B cell (primary cell): Measurements from ENCODE around the gene COG5. TPM values are rescaled to one million over a fixed set of nuclear protein-coding genes. Genes with fewer than 3 reads are reported as not detected.

Source experiments
- ATAC-seq: fragments of 200-7000 bp; cut with Tn5 transposase; one replicate; pipeline ENCODE4 v1.10.0; 2021; ENCODE audit warnings: low read depth, mild to moderate bottlenecking, moderate number of reproducible peaks, moderate library complexity
- CTCF ChIA-PET: fragments of 350-600 bp; sonication (Branson Sonifier 250); formaldehyde crosslinking; loops from one replicate; lab custom pipeline; 2021; ENCODE audit warnings: antibody characterized with exemption, inconsistent platforms; lab: Charles Lee
- POLR2A ChIA-PET: fragments of 350-600 bp; sonication (Branson Sonifier 250); formaldehyde crosslinking; loops from one replicate; lab custom pipeline; 2021; ENCODE audit warnings: antibody characterized with exemption; lab: Charles Lee
- DNase-seq: peaks from one replicate; pipeline ENCODE4 v3.0.0; 2013
- H2AFZ ChIP-seq: 2 replicates; pipeline ENCODE4 v1.6.1; 2012; ENCODE audit warnings: mild to moderate bottlenecking, low read depth, low read length; ENCODE audit not compliant: insufficient read depth, poor library complexity, severe bottlenecking
- H3K27ac ChIP-seq, 2 donors: 1 replicate in 1 of 2; 2 replicates in 1 of 2; pipeline ENCODE4 v1.5.1; 2012 to 2013; ENCODE audit warnings: low read length in 2 of 2, mild to moderate bottlenecking in 2 of 2, moderate library complexity in 1 of 2
- H3K27me3 ChIP-seq, 4 experiments: fragments of 200-600 bp in 1 of 4; sonication (generic) in 1 of 4; replicated peaks in 1 of 4; 1 replicate in 2 of 4; 2 replicates in 2 of 4; pipeline versions ENCODE4 v1.6.1 to v1.7.0; 2013 to 2016; ENCODE audit warnings: low read length in 3 of 4, mild to moderate bottlenecking in 2 of 4, mixed read lengths in 1 of 4, moderate library complexity in 1 of 4; ENCODE audit not compliant: insufficient read depth in 4 of 4, control insufficient read depth in 3 of 4; ENCODE audit errors: control extremely low read depth in 1 of 4
- H3K36me3 ChIP-seq, 2 experiments: replicated peaks in 1 of 2; 1 replicate in 1 of 2; 2 replicates in 1 of 2; pipeline versions ENCODE4 v1.6.1 to v1.7.1; 2013; ENCODE audit warnings: low read length in 1 of 2; ENCODE audit not compliant: insufficient read depth in 2 of 2, control insufficient read depth in 1 of 2; ENCODE audit errors: control extremely low read depth in 1 of 2, extremely low read depth in 1 of 2
- H3K4me1 ChIP-seq, 2 donors: fragments of 200-600 bp in 1 of 2; sonication (generic) in 1 of 2; 1 replicate in 1 of 2; 2 replicates in 1 of 2; pipeline versions ENCODE4 v1.5.1 to v1.6.1; 2013 to 2017; ENCODE audit warnings: low read length in 2 of 2; ENCODE audit not compliant: control insufficient read depth in 2 of 2, insufficient read depth in 2 of 2
- H3K4me2 ChIP-seq: replicated peaks from 2 replicates; pipeline ENCODE3; 2012; ENCODE audit warnings: mild to moderate bottlenecking, low read depth, low read length; ENCODE audit not compliant: poor library complexity, severe bottlenecking
- H3K4me3 ChIP-seq, 5 experiments: fragments of 200-600 bp in 1 of 5; sonication (generic) in 1 of 5; 1 replicate in 3 of 5; 2 replicates in 2 of 5; pipeline versions ENCODE4 v1.5.1 to v1.7.0; 2011 to 2016; ENCODE audit warnings: low read length in 4 of 5, mild to moderate bottlenecking in 4 of 5, low read depth in 2 of 5, control low read depth in 1 of 5, moderate library complexity in 1 of 5; ENCODE audit not compliant: insufficient read depth in 1 of 5; ENCODE audit errors: control extremely low read depth in 1 of 5, extremely low read depth in 1 of 5
- H3K79me2 ChIP-seq: fragments of 200-600 bp; sonication (generic); one replicate; pipeline ENCODE4 v1.6.0; 2016; ENCODE audit warnings: low read length; ENCODE audit not compliant: control insufficient read depth, insufficient read depth
- H3K9ac ChIP-seq: fragments of 200-600 bp; sonication (generic); 2 replicates; pipeline ENCODE4 v1.6.1; 2017; ENCODE audit warnings: mild to moderate bottlenecking, low read length, moderate library complexity
- H3K9me3 ChIP-seq, 3 donors: one replicate each; pipeline versions ENCODE4 v1.6.1 to v1.7.1; 2013; ENCODE audit warnings: low read length in 2 of 3; ENCODE audit not compliant: control insufficient read depth in 2 of 3, insufficient read depth in 1 of 3; ENCODE audit errors: control extremely low read depth in 1 of 3
- H4K20me1 ChIP-seq: 2 replicates; pipeline ENCODE4 v1.6.0; 2012; ENCODE audit warnings: mild to moderate bottlenecking, low read length; ENCODE audit not compliant: insufficient read depth, control insufficient read depth, poor library complexity, severe bottlenecking
- H3K27ac Mint-ChIP-seq: one replicate; pipeline ENCODE4 v1.8.0; 2021; ENCODE audit warnings: mixed read lengths
- H3K27me3 Mint-ChIP-seq: one replicate; pipeline ENCODE4 v1.8.0; 2021; ENCODE audit warnings: mixed read lengths
- H3K4me1 Mint-ChIP-seq: one replicate; pipeline ENCODE4 v1.8.0; 2021; ENCODE audit warnings: mixed read lengths
- H3K4me3 Mint-ChIP-seq: one replicate; pipeline ENCODE4 v1.8.0; 2021; ENCODE audit warnings: mixed read lengths
- H3K9me3 Mint-ChIP-seq: one replicate; pipeline ENCODE4 v1.8.0; 2022; ENCODE audit warnings: mixed read lengths; ENCODE audit not compliant: insufficient read depth
- EZH2 ChIP-seq: IDR thresholded peaks from 2 replicates; pipeline ENCODE4 v1.6.1; 2012; ENCODE audit warnings: borderline replicate concordance, low read depth, mild to moderate bottlenecking, moderate library complexity, low read length; ENCODE audit not compliant: insufficient read depth, poor library complexity, severe bottlenecking
- WGBS: methylation state at CpG from one replicate; pipeline ENCODE4 v1.1.5; 2013; ENCODE audit warnings: missing lambda C conversion rate; ENCODE audit not compliant: insufficient coverage; 5-methylcytosine and 5-hydroxymethylcytosine counted together
- intact Hi-C: fragments of 100-400 bp; cut with micrococcal nuclease; formaldehyde crosslinking; loops from one replicate; pipeline ENCODE4 v1.10.0; 2022
- polyA plus RNA-seq: library from polyadenylated mRNA; depleted of rRNA; stranded (reverse); fragments of >200 nt; gene quantifications from 2 replicates; pipeline ENCODE4 v1.2.3, GENCODE V29; 2012
- total RNA-seq, 2 donors: library from RNA; stranded (reverse); fragments of 120-200 nt in 1 of 2; gene quantifications; 1 replicate in 1 of 2; 2 replicates in 1 of 2; pipeline versions ENCODE4 v1.2.3 to v1.2.4, GENCODE V29; 2013 to 2022
- TF ChIP-seq, protein P1 (sequence below): fragments of 200-600 bp; IDR thresholded peaks from one replicate; pipeline ENCODE4 v1.8.0; 2022; ENCODE audit warnings: antibody characterized with exemption, mild to moderate bottlenecking

The COG5 gene
- total and polyA plus RNA-seq, 2 donors (not counting 1 experiment from before 2014, with no cell fraction given): 7.0 to 73.0 TPM

DNA sequence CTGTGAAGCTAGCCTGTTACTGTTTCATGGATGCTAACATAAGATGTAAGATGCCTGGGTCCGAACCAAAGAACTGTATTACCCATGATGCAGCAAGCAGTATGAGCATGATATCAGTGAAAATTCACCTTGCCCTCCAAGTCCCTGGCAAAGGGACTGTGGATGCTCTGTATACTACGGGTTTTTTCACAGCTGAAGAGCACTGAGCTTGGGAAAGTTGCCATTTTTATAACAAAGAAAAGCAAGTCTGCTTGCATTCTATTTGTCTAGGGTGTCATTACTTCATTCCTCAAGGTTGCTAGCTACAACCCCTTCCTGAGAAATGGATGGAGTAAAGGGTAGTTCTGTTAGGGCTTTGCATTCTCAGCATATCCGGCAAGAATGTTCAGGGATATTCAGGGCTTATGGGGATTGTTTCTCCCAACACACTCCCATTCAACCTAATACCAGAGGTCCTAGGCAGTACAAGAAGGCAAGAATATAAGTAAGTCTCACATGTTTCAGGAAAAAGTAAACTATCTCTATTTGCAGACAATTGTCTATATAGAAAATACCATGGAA, 99.0 kb downstream of the COG5 start:
- H4K20me1 ChIP-seq: peaks cover 7% of the 10 kb centered on the region
- H2AFZ ChIP-seq: no peak overlapping the region
- TF ChIP-seq, protein P1, sequence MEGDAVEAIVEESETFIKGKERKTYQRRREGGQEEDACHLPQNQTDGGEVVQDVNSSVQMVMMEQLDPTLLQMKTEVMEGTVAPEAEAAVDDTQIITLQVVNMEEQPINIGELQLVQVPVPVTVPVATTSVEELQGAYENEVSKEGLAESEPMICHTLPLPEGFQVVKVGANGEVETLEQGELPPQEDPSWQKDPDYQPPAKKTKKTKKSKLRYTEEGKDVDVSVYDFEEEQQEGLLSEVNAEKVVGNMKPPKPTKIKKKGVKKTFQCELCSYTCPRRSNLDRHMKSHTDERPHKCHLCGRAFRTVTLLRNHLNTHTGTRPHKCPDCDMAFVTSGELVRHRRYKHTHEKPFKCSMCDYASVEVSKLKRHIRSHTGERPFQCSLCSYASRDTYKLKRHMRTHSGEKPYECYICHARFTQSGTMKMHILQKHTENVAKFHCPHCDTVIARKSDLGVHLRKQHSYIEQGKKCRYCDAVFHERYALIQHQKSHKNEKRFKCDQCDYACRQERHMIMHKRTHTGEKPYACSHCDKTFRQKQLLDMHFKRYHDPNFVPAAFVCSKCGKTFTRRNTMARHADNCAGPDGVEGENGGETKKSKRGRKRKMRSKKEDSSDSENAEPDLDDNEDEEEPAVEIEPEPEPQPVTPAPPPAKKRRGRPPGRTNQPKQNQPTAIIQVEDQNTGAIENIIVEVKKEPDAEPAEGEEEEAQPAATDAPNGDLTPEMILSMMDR: no peak
- TF ChIP-seq EZH2: no peak
- no peaks in the 10 kb centered on the region for H3K27me3 ChIP-seq
- ATAC-seq (no peak), DNase-seq (no peak)
- Mint-ChIP-seq H3K27me3 (no peaks in the 10 kb centered on the region), H3K4me1 (no peaks in the 10 kb centered on the region), H3K27ac (no peak overlapping the region), H3K9me3 (no peaks in the 10 kb centered on the region), H3K4me3 (no peak overlapping the region)
- 92% methylated on average over 2 of the region's 3 CpGs for WGBS
- no peaks in the 10 kb centered on the region for H3K79me2 ChIP-seq
- H3K4me3 ChIP-seq: no peak overlapping the region
- no peaks in the 10 kb centered on the region for H3K36me3 ChIP-seq
- ChIA-PET POLR2A (no interaction called here), CTCF (interaction anchor here (0.8 to 3.8 kb wide), 8 partner anchors 17 to 413 kb away, joined by 3 to 133 read pairs (median 16); partner anchors contain the start of genes CBLL1 and SLC26A4)
- no peak overlapping the region for H3K4me2 ChIP-seq
- no peaks in the 10 kb centered on the region for H3K4me1 ChIP-seq
- no peak overlapping the region for H3K27ac ChIP-seq
- intact Hi-C loops: no loop called here
- no peak overlapping the region for H3K9ac ChIP-seq
- H3K9me3 ChIP-seq: no peaks in the 10 kb centered on the region
